SU-DHL-6 (cell line): ENCODE data around the gene LIME1.

ENCODE experiments used
- H2AFZ ChIP-seq: fragments of 200-600 bp; sonication (generic); 2 replicates; pipeline ENCODE4 v1.6.1; 2014; ENCODE audit warnings: low read depth, mild to moderate bottlenecking, moderate library complexity, mixed read lengths, antibody characterized with exemption, low read length; ENCODE audit not compliant: severe bottlenecking
- H3F3A ChIP-seq: fragments of 200-600 bp; shearing (Covaris generic); 2 replicates; pipeline ENCODE4 v1.6.0; 2016; ENCODE audit warnings: antibody characterized with exemption, mild to moderate bottlenecking; ENCODE audit not compliant: insufficient read depth
- H3K27ac ChIP-seq: fragments of 200-600 bp; sonication (generic); 2 replicates; pipeline ENCODE4 v1.5.1; 2016; ENCODE audit warnings: low read depth, mild to moderate bottlenecking, low read length, moderate library complexity, mixed read lengths
- H3K27me3 ChIP-seq: fragments of 200-600 bp; sonication (generic), shearing (Covaris generic); 2 replicates; pipeline ENCODE4 v1.6.0; 2014; ENCODE audit warnings: mild to moderate bottlenecking, low read length
- H3K36me3 ChIP-seq: fragments of 200-600 bp; sonication (generic); 2 replicates; pipeline ENCODE4 v1.6.1; 2014; ENCODE audit warnings: mild to moderate bottlenecking, low read length, mixed read lengths
- H3K4me2 ChIP-seq: fragments of 300-600, 200-600 bp; shearing (Covaris generic), sonication (generic); 2 replicates; pipeline ENCODE4 v1.6.0; 2014; ENCODE audit warnings: low read length, low read depth, mild to moderate bottlenecking; ENCODE audit not compliant: poor library complexity, severe bottlenecking
- H3K4me3 ChIP-seq: fragments of 200-600 bp; sonication (generic); 2 replicates; pipeline ENCODE4 v1.5.1; 2014; ENCODE audit warnings: antibody characterized with exemption, low read length, mild to moderate bottlenecking, mixed read lengths; ENCODE audit not compliant: insufficient read depth, poor library complexity, severe bottlenecking
- H3K79me2 ChIP-seq: fragments of 200-600 bp; sonication (generic); 2 replicates; pipeline ENCODE4 v1.6.1; 2014; ENCODE audit warnings: mild to moderate bottlenecking, low read length, moderate library complexity; ENCODE audit not compliant: insufficient read depth
- H3K9ac ChIP-seq: fragments of 200-600 bp; sonication (generic); 2 replicates; pipeline ENCODE4 v1.7.0; 2014; ENCODE audit warnings: mild to moderate bottlenecking, low read length
- H3K9me2 ChIP-seq: fragments of 200-600 bp; sonication (generic); replicated peaks from 2 replicates; pipeline ENCODE4 v1.6.1; 2014; ENCODE audit warnings: low read length; ENCODE audit not compliant: insufficient read depth
- H3K9me3 ChIP-seq: fragments of 200-600 bp; sonication (generic); 2 replicates; pipeline ENCODE4 v1.6.1; 2014; ENCODE audit warnings: low read length, mixed read lengths; ENCODE audit not compliant: insufficient read depth
- H4K20me1 ChIP-seq: fragments of 200-600 bp; sonication (generic); 2 replicates; pipeline ENCODE4 v1.6.1; 2014; ENCODE audit warnings: low read depth, mild to moderate bottlenecking, antibody characterized with exemption, low read length, moderate library complexity, mixed read lengths
- EZH2phosphoT487 ChIP-seq: fragments of 200-600 bp; sonication (generic), shearing (Covaris generic); conservative IDR thresholded peaks from 2 replicates; pipeline ENCODE4 v1.6.1; 2018; ENCODE audit warnings: mild to moderate bottlenecking, antibody characterized with exemption, low read length, moderate library complexity, mixed read lengths
- TF ChIP-seq, protein P1 (sequence below): fragments of 200-600 bp; sonication (generic); IDR thresholded peaks from one replicate; pipeline ENCODE4 v1.5.1; 2017; ENCODE audit warnings: antibody characterized with exemption, mild to moderate bottlenecking, low read length, moderate library complexity; ENCODE audit not compliant: insufficient read depth, poor library complexity, severe bottlenecking

The LIME1 gene

DNA sequence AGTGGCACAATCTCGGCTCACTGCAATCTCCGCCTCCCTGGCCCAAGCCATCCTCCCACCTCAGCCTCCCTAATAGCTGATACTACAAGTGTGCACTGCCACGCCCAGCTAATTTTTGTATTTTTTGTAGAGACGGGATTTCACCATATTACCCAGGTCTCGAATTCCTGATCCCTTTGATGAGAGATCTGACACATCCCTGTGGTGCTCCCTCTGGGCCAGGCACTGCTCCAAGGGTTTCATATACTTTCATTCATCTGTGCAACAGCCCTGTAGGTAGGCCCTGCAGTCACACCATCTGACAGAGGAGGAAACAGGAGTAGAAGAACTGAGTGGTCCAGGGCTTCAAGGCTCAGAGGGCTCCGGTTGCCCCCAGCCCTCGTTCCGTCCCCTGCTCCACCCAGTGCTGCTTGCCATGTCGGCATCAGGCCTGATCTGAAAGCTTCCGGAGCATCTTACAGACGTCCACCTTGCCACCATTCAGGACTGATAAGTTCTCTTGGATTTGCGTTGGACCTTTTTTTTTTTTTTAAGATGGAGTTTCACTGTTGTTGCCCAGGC is 25.3 kb upstream of the LIME1 start:
- no peak overlapping the region for H3K9ac ChIP-seq
- no peaks in the 10 kb centered on the region for H3K9me2 ChIP-seq
- H3K4me2 ChIP-seq, result no peak overlapping the region
- no peak overlapping the region for H3K4me3 ChIP-seq
- peaks cover 22% of the 10 kb centered on the region for H3K36me3 ChIP-seq
- no peak overlapping the region for H3K27ac ChIP-seq
- 0 out of 2 replicates have a peak, but pooled peaks cover 4% of the 10 kb centered on the region for H3F3A ChIP-seq
- no peak overlapping the region for H2AFZ ChIP-seq
- H3K9me3 ChIP-seq, result no peaks in the 10 kb centered on the region
- H3K27me3 ChIP-seq, result no peaks in the 10 kb centered on the region
- 0 out of 2 replicates have a peak, but pooled peaks cover 4% of the 10 kb centered on the region for H4K20me1 ChIP-seq
- TF ChIP-seq, protein P1, sequence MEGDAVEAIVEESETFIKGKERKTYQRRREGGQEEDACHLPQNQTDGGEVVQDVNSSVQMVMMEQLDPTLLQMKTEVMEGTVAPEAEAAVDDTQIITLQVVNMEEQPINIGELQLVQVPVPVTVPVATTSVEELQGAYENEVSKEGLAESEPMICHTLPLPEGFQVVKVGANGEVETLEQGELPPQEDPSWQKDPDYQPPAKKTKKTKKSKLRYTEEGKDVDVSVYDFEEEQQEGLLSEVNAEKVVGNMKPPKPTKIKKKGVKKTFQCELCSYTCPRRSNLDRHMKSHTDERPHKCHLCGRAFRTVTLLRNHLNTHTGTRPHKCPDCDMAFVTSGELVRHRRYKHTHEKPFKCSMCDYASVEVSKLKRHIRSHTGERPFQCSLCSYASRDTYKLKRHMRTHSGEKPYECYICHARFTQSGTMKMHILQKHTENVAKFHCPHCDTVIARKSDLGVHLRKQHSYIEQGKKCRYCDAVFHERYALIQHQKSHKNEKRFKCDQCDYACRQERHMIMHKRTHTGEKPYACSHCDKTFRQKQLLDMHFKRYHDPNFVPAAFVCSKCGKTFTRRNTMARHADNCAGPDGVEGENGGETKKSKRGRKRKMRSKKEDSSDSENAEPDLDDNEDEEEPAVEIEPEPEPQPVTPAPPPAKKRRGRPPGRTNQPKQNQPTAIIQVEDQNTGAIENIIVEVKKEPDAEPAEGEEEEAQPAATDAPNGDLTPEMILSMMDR, result no peak
- TF ChIP-seq EZH2phosphoT487, result no peak
- H3K79me2 ChIP-seq, result peaks cover 81% of the 10 kb centered on the region

DNA sequence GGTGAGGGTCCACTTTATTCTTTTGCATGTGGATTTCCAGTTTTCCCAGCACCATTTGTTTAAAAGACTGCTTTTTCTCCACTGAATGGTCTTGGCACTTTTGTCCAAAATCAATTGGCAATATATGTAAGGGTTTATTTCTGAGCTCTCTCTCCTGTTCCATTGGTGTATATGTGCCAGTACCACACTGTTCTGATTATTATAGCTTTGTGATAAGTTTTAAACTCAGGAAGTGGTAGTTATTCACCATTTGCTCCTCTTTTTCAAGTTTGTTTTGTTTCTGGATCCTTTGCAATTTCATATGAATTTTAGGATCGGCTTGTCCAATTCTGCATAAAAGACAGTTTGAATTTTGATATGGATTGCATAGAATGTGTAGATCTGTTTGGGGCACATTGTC is 24.3 kb upstream of the LIME1 start:
- no peaks in the 10 kb centered on the region for H4K20me1 ChIP-seq

DNA sequence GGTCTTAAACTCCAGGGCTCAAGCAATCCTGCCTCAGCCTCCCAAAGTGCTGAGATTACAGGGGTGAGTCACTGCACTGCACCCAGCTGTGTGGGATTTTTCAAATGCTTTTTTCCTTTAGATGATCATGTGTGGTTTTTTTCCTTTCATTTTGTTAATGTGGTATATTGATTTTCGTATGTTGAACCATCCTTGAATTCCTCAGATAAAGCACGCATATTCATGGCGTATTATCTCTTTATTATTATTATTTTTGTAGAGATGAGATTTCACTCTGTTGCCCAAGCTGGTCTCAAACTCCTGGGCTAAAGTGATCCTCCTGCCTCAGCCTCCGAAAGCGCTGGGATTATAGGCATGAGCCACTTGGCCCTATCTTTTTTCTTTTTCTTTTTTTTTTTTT is 21.6 kb upstream of the LIME1 start:
- H3K27ac ChIP-seq, result no peak overlapping the region
- peaks cover 22% of the 10 kb centered on the region for H3K36me3 ChIP-seq
- TF ChIP-seq, protein P1, result no peak
- TF ChIP-seq EZH2phosphoT487, result no peak
- no peaks in the 10 kb centered on the region for H3K27me3 ChIP-seq
- no peaks in the 10 kb centered on the region for H3K9me2 ChIP-seq
- no peak overlapping the region for H3K4me3 ChIP-seq
- no peak overlapping the region for H2AFZ ChIP-seq
- no peak overlapping the region for H3K4me2 ChIP-seq
- H3K9ac ChIP-seq, result no peak overlapping the region
- no peaks in the 10 kb centered on the region for H4K20me1 ChIP-seq
- 0 out of 2 replicates have a peak, but pooled peaks cover 7% of the 10 kb centered on the region for H3F3A ChIP-seq
- H3K79me2 ChIP-seq, result peaks cover 74% of the 10 kb centered on the region
- H3K9me3 ChIP-seq, result no peaks in the 10 kb centered on the region

More for the DNA sequence above, 24.3 kb upstream of the LIME1 start:
- Histone ChIP-seq H3K9me2 (no peaks in the 10 kb centered on the region), H3F3A (0 out of 2 replicates have a peak, but pooled peaks cover 4% of the 10 kb centered on the region), H2AFZ (no peak overlapping the region), H3K27me3 (no peaks in the 10 kb centered on the region), H3K79me2 (peaks cover 78% of the 10 kb centered on the region), H3K4me3 (no peak overlapping the region), H3K9ac (no peak overlapping the region), H3K36me3 (peaks cover 22% of the 10 kb centered on the region), H3K4me2 (no peak overlapping the region), H3K9me3 (no peaks in the 10 kb centered on the region), H3K27ac (no peak overlapping the region)
- TF ChIP-seq, protein P1, result no peak
- no peak for TF ChIP-seq EZH2phosphoT487
